ENCODE results near the gene TPRA1. TPM values are rescaled to one million over a fixed set of nuclear protein-coding genes. Genes with fewer than 3 reads are reported as not detected.
"Not testable (repeated sequence)": the region's sequence is repeated elsewhere in the genome, so short reads cannot be mapped to it uniquely, and the experiment has no call there.

Gene TPRA1
- polyA plus RNA-seq, 1 donor, result 31.3 TPM

DNA sequence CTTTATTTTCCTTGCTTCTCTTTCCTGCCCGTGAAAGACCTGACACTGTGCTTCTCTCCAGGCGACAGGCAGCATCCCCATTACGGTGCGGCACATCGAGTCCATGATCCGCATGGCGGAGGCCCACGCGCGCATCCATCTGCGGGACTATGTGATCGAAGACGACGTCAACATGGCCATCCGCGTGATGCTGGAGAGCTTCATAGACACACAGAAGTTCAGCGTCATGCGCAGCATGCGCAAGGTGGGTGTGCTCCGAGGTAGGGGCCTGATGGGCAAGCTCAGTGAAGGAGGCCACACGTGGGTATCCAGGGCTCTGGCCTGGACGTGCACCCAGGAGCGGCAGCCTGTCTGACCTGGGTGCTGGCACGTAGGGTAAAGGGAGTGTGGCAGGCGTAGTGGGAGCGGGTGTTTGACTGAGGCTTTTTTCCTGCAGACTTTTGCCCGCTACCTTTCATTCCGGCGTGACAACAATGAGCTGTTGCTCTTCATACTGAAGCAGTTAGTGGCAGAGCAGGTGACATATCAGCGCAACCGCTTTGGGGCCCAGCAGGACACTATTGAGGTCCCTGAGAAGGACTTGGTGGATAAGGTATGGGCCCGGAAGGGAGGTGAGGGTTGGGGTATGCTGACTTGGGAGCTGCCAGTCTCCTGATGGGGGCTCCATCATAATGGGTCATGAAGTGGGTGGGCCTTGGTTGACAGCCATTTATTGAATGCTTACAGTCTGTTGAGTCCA is 30.3 kb upstream of the TPRA1 start:
- no peak for DNase-seq

DNA sequence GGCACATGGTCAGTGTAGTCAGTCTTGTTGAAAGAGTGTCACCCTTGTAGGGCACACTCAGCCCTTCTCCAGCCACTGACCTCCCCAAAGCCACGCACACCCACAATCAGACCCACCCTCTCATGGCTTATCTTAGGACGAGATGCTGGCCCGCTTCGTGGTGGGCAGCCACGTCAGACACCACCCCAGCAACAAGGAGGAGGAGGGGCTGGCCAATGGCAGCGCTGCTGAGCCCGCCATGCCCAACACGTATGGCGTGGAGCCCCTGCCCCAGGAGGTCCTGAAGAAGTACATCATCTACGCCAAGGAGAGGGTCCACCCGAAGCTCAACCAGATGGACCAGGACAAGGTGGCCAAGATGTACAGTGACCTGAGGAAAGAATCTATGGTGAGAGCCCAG is 28.4 kb upstream of the TPRA1 start:
- no peak for DNase-seq

- no peak for DNase-seq
Measured at GRCh38 chr3:127616836-127617605, 26.5 kb upstream of the TPRA1 start.

- no peak for DNase-seq
Measured at GRCh38 chr3:127615631-127616305, 25.2 kb upstream of the TPRA1 start.

- DNase-seq, result no peak
Measured at GRCh38 chr3:127614928-127615589, 24.5 kb upstream of the TPRA1 start.

GRCh38 chr3:127613406-127613805 is 22.9 kb upstream of the TPRA1 start:
- no peak for DNase-seq

DNA sequence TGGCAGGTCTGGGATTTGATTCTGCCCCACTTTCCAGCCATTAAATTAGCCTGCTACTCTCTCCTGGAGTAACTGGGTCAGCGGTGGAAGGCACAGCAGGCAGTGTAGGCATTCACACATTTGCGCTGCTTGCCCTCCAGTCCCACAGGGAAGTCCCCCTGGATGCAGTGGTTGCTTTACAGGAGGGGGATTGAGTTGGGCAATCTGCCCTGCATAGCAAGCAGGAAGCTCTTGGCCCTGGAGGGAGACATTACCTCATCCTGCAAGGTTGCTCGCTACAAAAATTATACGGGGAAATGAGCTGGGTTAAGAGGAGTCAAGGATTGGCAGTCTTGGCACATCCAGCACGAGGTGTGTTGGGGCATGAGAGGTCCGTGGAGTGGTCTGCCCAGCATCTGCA is 22.4 kb upstream of the TPRA1 start:
- DNase-seq, result no peak

DNA sequence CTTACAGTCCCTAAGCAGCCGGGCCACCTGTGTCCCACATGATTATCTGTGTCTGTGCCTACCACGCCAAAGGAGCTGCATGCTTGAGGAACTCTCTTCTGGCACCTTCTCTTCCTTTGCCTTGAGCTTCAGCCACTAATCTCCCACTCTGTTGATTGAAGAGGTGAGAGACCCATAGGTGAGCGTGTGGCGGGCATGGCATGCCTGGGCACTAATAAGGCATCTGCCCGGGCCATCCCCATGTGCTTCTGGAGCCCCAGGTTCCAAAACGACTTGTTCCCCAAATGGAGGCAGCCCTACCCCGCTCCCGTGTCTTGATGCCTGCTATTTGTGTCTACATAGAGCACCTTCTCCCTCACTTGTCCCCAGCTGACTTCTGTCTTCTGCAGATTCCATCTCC is 20.7 kb upstream of the TPRA1 start:
- DNase-seq, result no peak

DNA sequence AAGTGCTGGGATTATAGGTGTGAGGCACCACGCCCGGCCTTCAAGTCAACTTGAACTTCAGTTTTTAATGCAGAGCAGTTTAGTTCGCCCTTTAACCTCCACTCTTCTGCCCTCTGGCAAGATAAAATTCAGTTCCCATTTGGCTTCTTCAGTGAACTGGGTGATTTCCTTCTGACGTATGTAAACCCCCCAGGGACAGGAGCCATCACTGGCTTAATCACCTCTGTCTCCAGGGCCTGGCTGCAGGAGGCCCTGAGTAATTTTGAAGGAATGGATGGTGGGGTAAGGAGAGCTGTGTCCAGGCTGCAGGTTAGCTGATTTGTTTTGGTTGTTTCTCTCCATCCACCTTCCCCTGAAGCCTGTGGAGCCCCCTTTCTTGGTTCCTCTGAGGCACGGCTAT is 19.6 kb upstream of the TPRA1 start:
- DNase-seq, result no peak

DNA sequence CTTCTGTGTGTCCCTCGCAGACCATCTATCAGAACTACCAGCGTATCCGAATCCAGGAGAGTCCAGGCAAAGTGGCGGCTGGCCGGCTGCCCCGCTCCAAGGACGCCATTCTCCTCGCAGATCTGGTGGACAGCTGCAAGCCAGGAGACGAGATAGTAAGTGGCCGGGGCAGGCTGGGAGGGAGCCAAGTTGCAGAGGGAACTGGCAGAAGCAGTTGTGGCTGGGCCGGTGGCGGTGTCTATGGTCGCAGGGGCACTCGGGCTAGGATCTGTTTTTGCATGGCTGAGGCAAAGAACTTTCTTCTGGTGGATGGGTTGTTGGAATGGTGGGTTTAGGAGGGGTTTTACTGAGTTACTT is 17.8 kb upstream of the TPRA1 start:
- DNase-seq, result no peak

DNA sequence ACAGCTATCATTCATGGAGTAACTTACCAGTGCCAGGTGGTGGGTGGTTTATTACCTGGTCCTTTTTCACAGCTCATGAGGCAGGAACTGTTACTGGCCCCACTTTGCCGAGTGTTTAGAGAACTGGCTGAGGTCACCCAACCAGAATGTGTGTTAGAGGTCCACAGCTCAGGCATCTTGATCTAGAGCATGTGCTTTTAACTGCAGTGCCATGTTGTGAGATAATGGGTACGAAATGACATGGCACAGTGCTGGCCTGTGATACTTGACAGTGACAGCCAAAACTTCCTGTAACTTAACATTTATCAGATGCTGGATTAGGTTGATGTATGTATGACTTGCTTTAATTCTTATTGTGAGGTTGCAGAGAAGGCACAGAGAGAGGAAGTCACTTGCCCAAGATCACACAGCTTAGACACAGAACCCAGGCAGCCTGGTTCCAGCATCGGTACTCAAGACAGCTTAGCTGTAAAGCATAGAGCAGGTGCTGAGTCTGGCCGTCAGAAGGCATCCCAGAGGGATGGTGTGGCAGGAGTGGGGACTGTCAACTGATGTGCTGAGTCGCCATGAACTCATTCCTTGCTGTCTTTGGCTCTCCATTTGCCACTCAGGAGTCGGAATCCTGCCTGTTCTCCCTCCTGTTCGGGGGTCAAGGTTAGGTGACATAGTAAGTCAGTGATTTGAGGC is 17.3 kb upstream of the TPRA1 start:
- DNase-seq, result no peak

DNA sequence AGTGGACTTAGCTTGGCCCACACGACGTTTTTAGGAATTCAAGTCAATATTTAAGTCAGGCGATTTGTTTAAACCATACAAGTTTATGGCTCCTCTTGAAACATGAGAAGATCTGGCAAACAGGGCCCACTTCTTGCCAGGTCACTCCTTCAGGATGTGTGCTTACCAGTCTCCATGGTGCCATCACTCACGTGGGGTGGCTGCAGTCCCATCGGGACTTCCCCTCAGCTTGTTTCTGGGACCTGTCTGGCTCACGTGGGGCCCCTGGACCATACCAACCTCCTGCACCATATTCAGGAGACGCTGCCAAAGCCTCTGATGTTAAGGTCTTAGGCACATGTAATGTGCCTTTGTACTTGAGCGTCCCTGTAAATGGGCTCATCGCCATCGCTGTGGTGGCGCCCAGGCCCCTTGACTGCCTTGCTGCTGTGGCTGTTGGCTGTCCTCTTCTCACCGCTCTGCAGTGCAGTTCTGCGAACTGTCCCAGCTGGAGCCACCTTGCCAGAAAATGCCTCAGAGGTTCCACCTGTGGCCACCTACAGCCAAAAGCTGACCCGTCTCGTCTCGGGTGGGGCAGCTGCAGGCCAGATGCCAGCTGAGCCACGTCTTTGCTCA is 16.6 kb upstream of the TPRA1 start:
- no peak for DNase-seq

GRCh38 chr3:127606086-127606805 is 15.7 kb upstream of the TPRA1 start:
- no peak for DNase-seq

DNA sequence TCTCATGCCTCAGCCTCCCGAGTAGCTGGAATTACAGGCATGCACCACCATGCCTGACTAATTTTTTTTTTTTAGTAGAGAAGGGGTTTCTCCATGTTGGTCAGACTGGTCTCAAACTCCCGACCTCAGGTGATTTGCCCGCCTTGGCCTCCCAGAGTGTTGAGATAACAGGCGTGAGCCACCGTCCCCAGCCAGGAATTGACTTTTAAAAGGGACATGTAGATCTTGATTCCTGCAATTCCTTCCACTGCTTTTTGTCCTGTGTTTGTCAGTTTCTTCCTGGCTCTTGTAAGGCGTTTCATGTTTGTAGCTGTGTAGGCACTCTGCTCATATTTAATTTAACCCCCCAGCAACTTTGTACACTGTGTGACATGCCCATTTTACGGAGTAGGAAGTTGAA is 15.0 kb upstream of the TPRA1 start:
- DNase-seq, result not testable (repeated sequence)

DNA sequence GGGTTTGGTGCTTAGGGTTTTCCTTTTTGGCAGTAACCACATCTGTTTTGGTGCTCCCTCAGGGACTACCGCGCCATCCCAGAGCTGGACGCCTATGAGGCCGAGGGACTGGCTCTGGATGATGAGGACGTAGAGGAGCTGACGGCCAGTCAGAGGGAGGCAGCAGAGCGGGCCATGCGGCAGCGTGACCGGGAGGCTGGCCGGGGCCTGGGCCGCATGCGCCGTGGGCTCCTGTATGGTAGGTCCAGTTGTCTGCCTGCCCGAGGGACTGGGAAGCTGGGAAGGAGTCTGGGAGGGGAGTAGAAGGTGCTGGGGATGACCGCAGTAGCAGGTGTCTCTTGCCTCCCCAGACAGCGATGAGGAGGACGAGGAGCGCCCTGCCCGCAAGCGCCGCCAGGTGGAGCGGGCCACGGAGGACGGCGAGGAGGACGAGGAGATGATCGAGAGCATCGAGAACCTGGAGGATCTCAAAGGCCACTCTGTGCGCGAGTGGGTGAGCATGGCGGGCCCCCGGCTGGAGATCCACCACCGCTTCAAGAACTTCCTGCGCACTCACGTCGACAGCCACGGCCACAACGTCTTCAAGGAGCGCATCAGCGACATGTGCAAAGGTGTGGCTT is 14.1 kb upstream of the TPRA1 start:
- no peak for DNase-seq

GRCh38 chr3:127604035-127604434 is 13.5 kb upstream of the TPRA1 start:
- DNase-seq, result no peak

- DNase-seq, result no peak
Measured at GRCh38 chr3:127600749-127601456, 10.4 kb upstream of the TPRA1 start.

DNA sequence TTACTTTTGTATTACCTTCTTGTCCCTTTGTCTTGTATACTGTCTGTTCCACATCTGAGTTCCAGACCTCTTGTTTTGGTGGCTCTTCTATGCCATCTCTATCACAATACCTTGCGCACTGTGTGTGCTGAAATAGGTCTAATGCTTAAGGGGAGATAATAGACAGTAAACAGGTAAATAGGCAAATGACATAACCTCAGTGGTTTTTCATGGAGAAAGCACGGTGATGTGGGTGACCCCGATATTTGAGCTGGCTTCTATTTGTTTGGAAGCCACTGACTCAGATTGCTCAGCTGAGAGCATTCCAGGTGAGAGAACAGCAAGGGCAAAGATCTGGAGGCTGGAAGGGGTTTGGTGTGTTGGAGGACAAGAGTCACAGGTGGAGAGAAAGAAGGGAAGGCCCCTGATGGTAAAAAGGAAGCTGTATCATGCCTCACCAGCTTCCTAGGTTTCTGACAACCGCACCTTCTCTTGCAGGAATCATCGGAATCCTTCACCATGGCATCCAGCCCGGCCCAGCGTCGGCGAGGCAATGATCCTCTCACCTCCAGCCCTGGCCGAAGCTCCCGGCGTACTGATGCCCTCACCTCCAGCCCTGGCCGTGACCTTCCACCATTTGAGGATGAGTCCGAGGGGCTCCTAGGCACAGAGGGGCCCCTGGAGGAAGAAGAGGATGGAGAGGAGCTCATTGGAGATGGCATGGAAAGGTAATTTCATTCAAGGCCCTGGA is 8.5 kb upstream of the TPRA1 start:
- no peak for DNase-seq
